HEK293 (cell line): Measurements from ENCODE around the gene PCP2.

Experiments
- GLI4 ChIP-seq: fragments of 450-650 bp; formaldehyde crosslinking; IDR thresholded peaks from 2 replicates; pipeline ENCODE4 v1.5.1; 2016; ENCODE audit warnings: missing biosample characterization, missing genetic modification characterization
- HOXD13 ChIP-seq: sonication (generic); formaldehyde crosslinking; IDR thresholded peaks from 2 replicates; pipeline ENCODE4 v1.8.0; 2022; ENCODE audit warnings: missing genetic modification reagents, borderline replicate concordance
- PRDM1 ChIP-seq: fragments of 450-650 bp; formaldehyde crosslinking; IDR thresholded peaks from 2 replicates; pipeline ENCODE4; 2016; ENCODE audit warnings: missing biosample characterization, missing genetic modification characterization
- YY1 ChIP-seq: fragments of 450-650 bp; formaldehyde crosslinking; IDR thresholded peaks from 2 replicates; pipeline ENCODE4 v1.5.1; 2018; ENCODE audit warnings: missing biosample characterization, missing genetic modification characterization
- ZFP69B ChIP-seq: fragments of 450-650 bp; formaldehyde crosslinking; IDR thresholded peaks from 2 replicates; pipeline ENCODE4 v1.5.1; 2016; ENCODE audit warnings: missing biosample characterization, missing genetic modification characterization
- ZNF112 ChIP-seq: fragments of 450-650 bp; formaldehyde crosslinking; IDR thresholded peaks from 2 replicates; pipeline ENCODE4 v1.5.0; 2017; ENCODE audit warnings: missing biosample characterization, missing genetic modification characterization
- ZNF132 ChIP-seq: fragments of 450-650 bp; formaldehyde crosslinking; IDR thresholded peaks from 2 replicates; pipeline ENCODE4 v1.5.1; 2017; ENCODE audit warnings: missing biosample characterization, missing genetic modification characterization, borderline replicate concordance
- ZNF169 ChIP-seq: fragments of 450-650 bp; formaldehyde crosslinking; IDR thresholded peaks from 2 replicates; pipeline ENCODE4 v1.5.1; 2016; ENCODE audit warnings: missing biosample characterization, missing genetic modification characterization
- ZNF214 ChIP-seq: fragments of 450-650 bp; formaldehyde crosslinking; IDR thresholded peaks from 2 replicates; pipeline ENCODE4 v1.5.1; 2017; ENCODE audit warnings: missing biosample characterization, mild to moderate bottlenecking, missing genetic modification characterization, borderline replicate concordance
- ZNF223 ChIP-seq: fragments of 450-650 bp; formaldehyde crosslinking; IDR thresholded peaks from 2 replicates; pipeline ENCODE4 v1.5.1; 2016; ENCODE audit warnings: missing biosample characterization, missing genetic modification characterization
- ZNF239 ChIP-seq: fragments of 450-650 bp; formaldehyde crosslinking; IDR thresholded peaks from 2 replicates; pipeline ENCODE4 v1.5.1; 2016; ENCODE audit warnings: missing biosample characterization, missing genetic modification characterization
- ZNF302 ChIP-seq: fragments of 450-650 bp; formaldehyde crosslinking; IDR thresholded peaks from 2 replicates; pipeline ENCODE4 v1.5.1; 2016; ENCODE audit warnings: missing biosample characterization, missing genetic modification characterization, low read depth
- ZNF366 ChIP-seq: fragments of 450-650 bp; formaldehyde crosslinking; conservative IDR thresholded peaks from 2 replicates; pipeline ENCODE4 v1.5.1; 2016; ENCODE audit warnings: missing biosample characterization, missing genetic modification characterization
- ZNF426 ChIP-seq: fragments of 450-650 bp; formaldehyde crosslinking; IDR thresholded peaks from 2 replicates; pipeline ENCODE4 v1.5.1; 2017; ENCODE audit warnings: missing biosample characterization, missing genetic modification characterization, mild to moderate bottlenecking, inconsistent platforms, moderate library complexity
- ZNF549 ChIP-seq: fragments of 450-650 bp; IDR thresholded peaks from 2 replicates; pipeline ENCODE4 v1.5.1; 2018; ENCODE audit warnings: missing biosample characterization, missing genetic modification characterization, mild to moderate bottlenecking, inconsistent platforms, moderate library complexity
- ZNF610 ChIP-seq: fragments of 450-650 bp; formaldehyde crosslinking; IDR thresholded peaks from 2 replicates; pipeline ENCODE4 v1.5.1; 2016; ENCODE audit warnings: missing biosample characterization, missing genetic modification characterization, borderline replicate concordance
- ZNF623 ChIP-seq: fragments of 450-650 bp; formaldehyde crosslinking; IDR thresholded peaks from 2 replicates; pipeline ENCODE4 v1.5.1; 2016; ENCODE audit warnings: missing biosample characterization, missing genetic modification characterization
- ZNF670 ChIP-seq: fragments of 450-650 bp; formaldehyde crosslinking; IDR thresholded peaks from 2 replicates; pipeline ENCODE4 v1.5.1; 2016; ENCODE audit warnings: missing biosample characterization, missing genetic modification characterization, low read depth
- ZNF776 ChIP-seq: fragments of 450-650 bp; formaldehyde crosslinking; IDR thresholded peaks from 2 replicates; pipeline ENCODE4 v1.5.0; 2017; ENCODE audit warnings: missing biosample characterization, missing genetic modification characterization, borderline replicate concordance
- ZNF777 ChIP-seq: fragments of 450-650 bp; formaldehyde crosslinking; IDR thresholded peaks from 2 replicates; pipeline ENCODE4 v1.5.1; 2017; ENCODE audit warnings: missing biosample characterization, missing genetic modification characterization, borderline replicate concordance
- ZNF785 ChIP-seq: fragments of 450-650 bp; formaldehyde crosslinking; IDR thresholded peaks from 2 replicates; pipeline ENCODE4 v1.5.1; 2016; ENCODE audit warnings: missing biosample characterization, missing genetic modification characterization
- ZNF791 ChIP-seq: fragments of 450-650 bp; formaldehyde crosslinking; IDR thresholded peaks from 2 replicates; pipeline ENCODE4 v1.5.1; 2016; ENCODE audit warnings: missing biosample characterization, missing genetic modification characterization
- ZNF830 ChIP-seq: fragments of 450-650 bp; IDR thresholded peaks from 2 replicates; pipeline ENCODE4 v1.5.0; 2018; ENCODE audit warnings: missing biosample characterization, missing genetic modification characterization, low read depth, mild to moderate bottlenecking, moderate library complexity
- ZNF843 ChIP-seq: fragments of 450-650 bp; formaldehyde crosslinking; IDR thresholded peaks from 2 replicates; pipeline ENCODE4 v1.5.1; 2016; ENCODE audit warnings: missing biosample characterization, missing genetic modification characterization
- TF ChIP-seq, protein P1 (sequence below): fragments of 450-650 bp; formaldehyde crosslinking; IDR thresholded peaks from 2 replicates; pipeline ENCODE4 v1.5.1; 2017; ENCODE audit warnings: missing biosample characterization, missing genetic modification characterization
- TF ChIP-seq, protein P2 (sequence below): fragments of 450-650 bp; formaldehyde crosslinking; IDR thresholded peaks from 2 replicates; pipeline ENCODE4 v1.5.1; 2017; ENCODE audit warnings: missing biosample characterization, missing genetic modification characterization
- TF ChIP-seq, protein P3 (sequence below): fragments of 450-650 bp; formaldehyde crosslinking; IDR thresholded peaks from 2 replicates; pipeline ENCODE4 v1.5.1; 2016; ENCODE audit warnings: missing biosample characterization, missing genetic modification characterization
- TF ChIP-seq, protein P4 (sequence below): fragments of 450-650 bp; formaldehyde crosslinking; conservative IDR thresholded peaks from 2 replicates; pipeline ENCODE4 v1.5.1; 2016; ENCODE audit warnings: low read depth, missing biosample characterization, missing genetic modification characterization
- TF ChIP-seq, protein P5 (sequence below): fragments of 450-650 bp; formaldehyde crosslinking; IDR thresholded peaks from 2 replicates; pipeline ENCODE4 v1.5.1; 2016; ENCODE audit warnings: missing biosample characterization, missing genetic modification characterization

PCP2 gene

DNA sequence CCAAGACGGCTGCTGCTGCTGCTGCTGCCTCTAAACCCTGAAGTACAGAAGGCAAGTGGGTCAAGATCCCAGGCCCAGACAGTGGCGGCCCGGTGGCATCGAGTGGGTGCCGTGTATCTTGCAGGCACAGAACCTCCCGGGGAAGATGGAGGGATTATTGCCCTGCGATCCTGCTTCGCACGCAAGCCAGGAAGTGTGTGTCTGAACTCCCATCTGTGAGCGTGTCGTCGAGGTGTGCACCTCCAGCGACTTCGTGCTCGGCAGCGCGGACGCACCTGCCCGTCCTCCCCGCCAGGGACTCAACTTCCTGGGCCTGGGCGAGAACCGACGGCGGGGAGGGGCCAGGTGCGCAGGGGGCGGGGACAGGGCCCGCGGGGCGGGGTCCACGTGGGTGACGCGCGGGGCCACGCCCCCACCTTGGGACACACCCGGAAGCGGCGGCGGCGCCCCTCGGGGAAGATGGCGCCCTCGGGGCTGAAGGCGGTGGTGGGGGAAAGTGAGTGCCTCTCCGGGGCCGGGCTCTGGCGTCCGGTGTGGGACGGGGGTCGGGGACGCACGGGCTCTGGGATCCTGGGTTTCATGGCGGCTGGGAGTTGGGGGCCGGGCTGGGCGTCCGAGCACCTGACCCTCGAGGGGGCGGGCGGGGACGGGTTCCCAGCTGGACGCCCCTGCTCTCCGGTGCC, 3.3 kb upstream of the PCP2 start, which contains the start of gene STXBP2 (continued):
- TF ChIP-seq, protein P1, sequence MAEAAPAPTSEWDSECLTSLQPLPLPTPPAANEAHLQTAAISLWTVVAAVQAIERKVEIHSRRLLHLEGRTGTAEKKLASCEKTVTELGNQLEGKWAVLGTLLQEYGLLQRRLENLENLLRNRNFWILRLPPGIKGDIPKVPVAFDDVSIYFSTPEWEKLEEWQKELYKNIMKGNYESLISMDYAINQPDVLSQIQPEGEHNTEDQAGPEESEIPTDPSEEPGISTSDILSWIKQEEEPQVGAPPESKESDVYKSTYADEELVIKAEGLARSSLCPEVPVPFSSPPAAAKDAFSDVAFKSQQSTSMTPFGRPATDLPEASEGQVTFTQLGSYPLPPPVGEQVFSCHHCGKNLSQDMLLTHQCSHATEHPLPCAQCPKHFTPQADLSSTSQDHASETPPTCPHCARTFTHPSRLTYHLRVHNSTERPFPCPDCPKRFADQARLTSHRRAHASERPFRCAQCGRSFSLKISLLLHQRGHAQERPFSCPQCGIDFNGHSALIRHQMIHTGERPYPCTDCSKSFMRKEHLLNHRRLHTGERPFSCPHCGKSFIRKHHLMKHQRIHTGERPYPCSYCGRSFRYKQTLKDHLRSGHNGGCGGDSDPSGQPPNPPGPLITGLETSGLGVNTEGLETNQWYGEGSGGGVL (tag by site-specific recombination): peak; percentile 61
- no peak for TF ChIP-seq PRDM1 (tag by site-specific recombination)
- TF ChIP-seq, protein P2, sequence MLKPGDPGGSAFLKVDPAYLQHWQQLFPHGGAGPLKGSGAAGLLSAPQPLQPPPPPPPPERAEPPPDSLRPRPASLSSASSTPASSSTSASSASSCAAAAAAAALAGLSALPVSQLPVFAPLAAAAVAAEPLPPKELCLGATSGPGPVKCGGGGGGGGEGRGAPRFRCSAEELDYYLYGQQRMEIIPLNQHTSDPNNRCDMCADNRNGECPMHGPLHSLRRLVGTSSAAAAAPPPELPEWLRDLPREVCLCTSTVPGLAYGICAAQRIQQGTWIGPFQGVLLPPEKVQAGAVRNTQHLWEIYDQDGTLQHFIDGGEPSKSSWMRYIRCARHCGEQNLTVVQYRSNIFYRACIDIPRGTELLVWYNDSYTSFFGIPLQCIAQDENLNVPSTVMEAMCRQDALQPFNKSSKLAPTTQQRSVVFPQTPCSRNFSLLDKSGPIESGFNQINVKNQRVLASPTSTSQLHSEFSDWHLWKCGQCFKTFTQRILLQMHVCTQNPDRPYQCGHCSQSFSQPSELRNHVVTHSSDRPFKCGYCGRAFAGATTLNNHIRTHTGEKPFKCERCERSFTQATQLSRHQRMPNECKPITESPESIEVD (tag by site-specific recombination): no peak
- TF ChIP-seq ZNF366 (tag by site-specific recombination): peak; percentile 68
- TF ChIP-seq YY1: peak; percentile 76
- TF ChIP-seq ZNF785 (tag by site-specific recombination): no peak
- no peak for TF ChIP-seq ZNF214
- no peak for TF ChIP-seq ZNF670 (tag by site-specific recombination)
- TF ChIP-seq ZNF169 (tag by site-specific recombination): no peak
- TF ChIP-seq ZNF132 (tag by site-specific recombination): no peak
- no peak for TF ChIP-seq ZNF830 (tag by site-specific recombination)
- TF ChIP-seq ZNF112 (tag by site-specific recombination): no peak
- TF ChIP-seq ZNF791 (tag by site-specific recombination): no peak
- TF ChIP-seq ZNF843 (tag by site-specific recombination): 0 out of 2 replicates have a peak, but pooled peaks have one; percentile 18
- TF ChIP-seq, protein P3, sequence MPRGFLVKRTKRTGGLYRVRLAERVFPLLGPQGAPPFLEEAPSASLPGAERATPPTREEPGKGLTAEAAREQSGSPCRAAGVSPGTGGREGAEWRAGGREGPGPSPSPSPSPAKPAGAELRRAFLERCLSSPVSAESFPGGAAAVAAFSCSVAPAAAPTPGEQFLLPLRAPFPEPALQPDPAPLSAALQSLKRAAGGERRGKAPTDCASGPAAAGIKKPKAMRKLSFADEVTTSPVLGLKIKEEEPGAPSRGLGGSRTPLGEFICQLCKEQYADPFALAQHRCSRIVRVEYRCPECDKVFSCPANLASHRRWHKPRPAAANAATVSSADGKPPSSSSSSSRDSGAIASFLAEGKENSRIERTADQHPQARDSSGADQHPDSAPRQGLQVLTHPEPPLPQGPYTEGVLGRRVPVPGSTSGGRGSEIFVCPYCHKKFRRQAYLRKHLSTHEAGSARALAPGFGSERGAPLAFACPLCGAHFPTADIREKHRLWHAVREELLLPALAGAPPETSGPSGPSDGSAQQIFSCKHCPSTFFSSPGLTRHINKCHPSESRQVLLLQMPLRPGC (tag by site-specific recombination): no peak
- TF ChIP-seq ZNF610 (tag by site-specific recombination): no peak
- 0 out of 2 replicates have a peak, but pooled peaks have one; percentile 7 for TF ChIP-seq ZNF623 (tag by site-specific recombination)
- TF ChIP-seq ZNF776 (tag by site-specific recombination): no peak
- TF ChIP-seq ZNF549 (tag by site-specific recombination): no peak
- TF ChIP-seq ZFP69B (tag by site-specific recombination): no peak; the same call in 1 of the 2 replicates
- TF ChIP-seq, protein P4, sequence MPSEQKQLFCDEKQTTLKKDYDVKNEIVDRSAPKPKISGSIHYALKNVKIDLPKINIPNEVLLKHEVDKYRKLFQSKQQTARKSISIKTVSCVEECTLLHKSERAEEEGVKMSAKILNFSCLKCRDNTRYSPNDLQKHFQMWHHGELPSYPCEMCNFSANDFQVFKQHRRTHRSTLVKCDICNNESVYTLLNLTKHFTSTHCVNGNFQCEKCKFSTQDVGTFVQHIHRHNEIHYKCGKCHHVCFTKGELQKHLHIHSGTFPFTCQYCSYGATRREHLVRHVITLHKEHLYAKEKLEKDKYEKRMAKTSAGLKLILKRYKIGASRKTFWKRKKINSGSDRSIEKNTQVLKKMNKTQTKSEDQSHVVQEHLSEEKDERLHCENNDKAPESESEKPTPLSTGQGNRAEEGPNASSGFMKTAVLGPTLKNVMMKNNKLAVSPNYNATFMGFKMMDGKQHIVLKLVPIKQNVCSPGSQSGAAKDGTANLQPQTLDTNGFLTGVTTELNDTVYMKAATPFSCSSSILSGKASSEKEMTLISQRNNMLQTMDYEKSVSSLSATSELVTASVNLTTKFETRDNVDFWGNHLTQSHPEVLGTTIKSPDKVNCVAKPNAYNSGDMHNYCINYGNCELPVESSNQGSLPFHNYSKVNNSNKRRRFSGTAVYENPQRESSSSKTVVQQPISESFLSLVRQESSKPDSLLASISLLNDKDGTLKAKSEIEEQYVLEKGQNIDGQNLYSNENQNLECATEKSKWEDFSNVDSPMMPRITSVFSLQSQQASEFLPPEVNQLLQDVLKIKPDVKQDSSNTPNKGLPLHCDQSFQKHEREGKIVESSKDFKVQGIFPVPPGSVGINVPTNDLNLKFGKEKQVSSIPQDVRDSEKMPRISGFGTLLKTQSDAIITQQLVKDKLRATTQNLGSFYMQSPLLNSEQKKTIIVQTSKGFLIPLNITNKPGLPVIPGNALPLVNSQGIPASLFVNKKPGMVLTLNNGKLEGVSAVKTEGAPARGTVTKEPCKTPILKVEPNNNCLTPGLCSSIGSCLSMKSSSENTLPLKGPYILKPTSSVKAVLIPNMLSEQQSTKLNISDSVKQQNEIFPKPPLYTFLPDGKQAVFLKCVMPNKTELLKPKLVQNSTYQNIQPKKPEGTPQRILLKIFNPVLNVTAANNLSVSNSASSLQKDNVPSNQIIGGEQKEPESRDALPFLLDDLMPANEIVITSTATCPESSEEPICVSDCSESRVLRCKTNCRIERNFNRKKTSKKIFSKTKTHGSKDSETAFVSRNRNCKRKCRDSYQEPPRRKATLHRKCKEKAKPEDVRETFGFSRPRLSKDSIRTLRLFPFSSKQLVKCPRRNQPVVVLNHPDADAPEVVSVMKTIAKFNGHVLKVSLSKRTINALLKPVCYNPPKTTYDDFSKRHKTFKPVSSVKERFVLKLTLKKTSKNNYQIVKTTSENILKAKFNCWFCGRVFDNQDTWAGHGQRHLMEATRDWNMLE (tag by site-specific recombination): no peak
- TF ChIP-seq HOXD13 (CRISPR knock-in tag): no peak
- TF ChIP-seq ZNF777 (tag by site-specific recombination): peak; percentile 83; the same call in 1 of the 2 replicates
- TF ChIP-seq ZNF426: no peak
- TF ChIP-seq ZNF223 (tag by site-specific recombination): no peak
- no peak for TF ChIP-seq ZNF239 (tag by site-specific recombination)
- TF ChIP-seq ZNF302 (tag by site-specific recombination): no peak
- TF ChIP-seq, protein P5, sequence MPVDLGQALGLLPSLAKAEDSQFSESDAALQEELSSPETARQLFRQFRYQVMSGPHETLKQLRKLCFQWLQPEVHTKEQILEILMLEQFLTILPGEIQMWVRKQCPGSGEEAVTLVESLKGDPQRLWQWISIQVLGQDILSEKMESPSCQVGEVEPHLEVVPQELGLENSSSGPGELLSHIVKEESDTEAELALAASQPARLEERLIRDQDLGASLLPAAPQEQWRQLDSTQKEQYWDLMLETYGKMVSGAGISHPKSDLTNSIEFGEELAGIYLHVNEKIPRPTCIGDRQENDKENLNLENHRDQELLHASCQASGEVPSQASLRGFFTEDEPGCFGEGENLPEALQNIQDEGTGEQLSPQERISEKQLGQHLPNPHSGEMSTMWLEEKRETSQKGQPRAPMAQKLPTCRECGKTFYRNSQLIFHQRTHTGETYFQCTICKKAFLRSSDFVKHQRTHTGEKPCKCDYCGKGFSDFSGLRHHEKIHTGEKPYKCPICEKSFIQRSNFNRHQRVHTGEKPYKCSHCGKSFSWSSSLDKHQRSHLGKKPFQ: no peak
- no peak for TF ChIP-seq GLI4 (tag by site-specific recombination)
